WTC11 (cell line): ENCODE measurements around the gene TIAM2. TPM values are rescaled to one million over a fixed set of nuclear protein-coding genes. Genes with fewer than 3 reads are reported as not detected.

Experiments used
- ATAC-seq: fragments of 200-7000 bp; cut with Tn5 transposase; 2 replicates; pipeline ENCODE4 v1.10.0; 2021; ENCODE audit warnings: mild to moderate bottlenecking, moderate library complexity
- CTCF ChIA-PET: fragments of 300-600 bp; sonication (Branson Sonifier 250); formaldehyde crosslinking; loops from one replicate; lab custom pipeline; 2021; ENCODE audit warnings: antibody characterized with exemption; lab: Charles Lee
- POLR2A ChIA-PET: fragments of 350-600 bp; sonication (Branson Sonifier 250); formaldehyde crosslinking; loops from one replicate; lab custom pipeline; 2021; ENCODE audit warnings: antibody characterized with exemption; lab: Charles Lee
- DNase-seq: peaks from one replicate; pipeline ENCODE4 v3.0.0; 2021; ENCODE audit warnings: low spot score
- H3K27ac Mint-ChIP-seq: 2 replicates; pipeline ENCODE4 v1.8.0; 2021; ENCODE audit warnings: mixed read lengths
- H3K27me3 Mint-ChIP-seq: 2 replicates; pipeline ENCODE4 v1.8.0; 2021; ENCODE audit warnings: low read depth, mild to moderate bottlenecking, moderate library complexity, mixed read lengths
- H3K36me3 Mint-ChIP-seq: 2 replicates; pipeline ENCODE4 v1.8.0; 2021; ENCODE audit warnings: mixed read lengths
- H3K4me1 Mint-ChIP-seq: 2 replicates; pipeline ENCODE4 v1.8.0; 2022; ENCODE audit warnings: mixed read lengths
- H3K4me3 Mint-ChIP-seq: 2 replicates; pipeline ENCODE4 v1.8.0; 2021; ENCODE audit warnings: mild to moderate bottlenecking, moderate library complexity, mixed read lengths
- H3K9me3 Mint-ChIP-seq: 2 replicates; pipeline ENCODE4 v1.8.0; 2021; ENCODE audit warnings: mixed read lengths
- ETV6 ChIP-seq: sonication (generic); formaldehyde crosslinking; IDR thresholded peaks from 2 replicates; pipeline ENCODE4 v1.8.1; 2022; ENCODE audit warnings: mild to moderate bottlenecking, missing genetic modification reagents
- GABPB1 ChIP-seq: sonication (generic); formaldehyde crosslinking; IDR thresholded peaks from 2 replicates; pipeline ENCODE4 v1.8.1; 2023; ENCODE audit warnings: mild to moderate bottlenecking, missing genetic modification reagents
- GRHL2 ChIP-seq: fragments of 250-450 bp; sonication (Bioruptor Pico); IDR thresholded peaks from 2 replicates; pipeline ENCODE4 v1.8.0; 2022; ENCODE audit warnings: mild to moderate bottlenecking, moderate library complexity; ENCODE audit not compliant: insufficient replicate concordance, severe bottlenecking
- MXD4 ChIP-seq: fragments of 250-450 bp; sonication (Bioruptor Pico); IDR thresholded peaks from 2 replicates; pipeline ENCODE4 v1.8.0; 2021; ENCODE audit warnings: mild to moderate bottlenecking, moderate library complexity, borderline replicate concordance
- NFYB ChIP-seq: sonication (generic); formaldehyde crosslinking; conservative IDR thresholded peaks from 2 replicates; pipeline ENCODE4 v1.8.0; 2022; ENCODE audit warnings: low read depth, missing genetic modification reagents
- OVOL2 ChIP-seq: fragments of 250-450 bp; sonication (Bioruptor Pico); IDR thresholded peaks from 2 replicates; pipeline ENCODE4 v1.9.0; 2021; ENCODE audit warnings: mild to moderate bottlenecking, borderline replicate concordance
- RELA ChIP-seq: sonication (generic); formaldehyde crosslinking; IDR thresholded peaks from 2 replicates; pipeline ENCODE4 v1.8.1; 2022; ENCODE audit warnings: missing genetic modification reagents, mild to moderate bottlenecking, borderline replicate concordance
- SMAD3 ChIP-seq: sonication (generic); formaldehyde crosslinking; IDR thresholded peaks from 2 replicates; pipeline ENCODE4 v1.8.0; 2022; ENCODE audit warnings: missing genetic modification reagents, mild to moderate bottlenecking, borderline replicate concordance
- TEAD4 ChIP-seq: sonication (generic); formaldehyde crosslinking; IDR thresholded peaks from 2 replicates; pipeline ENCODE4 v1.8.0; 2022; ENCODE audit warnings: mild to moderate bottlenecking, missing genetic modification reagents
- ZNF263 ChIP-seq: sonication (generic); formaldehyde crosslinking; IDR thresholded peaks from 2 replicates; pipeline ENCODE4 v1.8.1; 2022; ENCODE audit warnings: low read depth, mild to moderate bottlenecking, moderate library complexity, missing genetic modification reagents
- total RNA-seq: library from RNA; stranded (reverse); gene quantifications from 3 replicates; pipeline ENCODE4 v1.2.3, GENCODE V29; 2021
- TF ChIP-seq, protein P1 (sequence below): sonication (generic); formaldehyde crosslinking; IDR thresholded peaks from 2 replicates; pipeline ENCODE4 v1.8.1; 2022; ENCODE audit warnings: mild to moderate bottlenecking, missing genetic modification reagents, moderate library complexity, borderline replicate concordance
- TF ChIP-seq, protein P2 (sequence below): sonication (generic); formaldehyde crosslinking; IDR thresholded peaks from 2 replicates; pipeline ENCODE4 v1.8.1; 2023; ENCODE audit warnings: mild to moderate bottlenecking, missing genetic modification reagents
- TF ChIP-seq, protein P3 (sequence below): sonication (generic); formaldehyde crosslinking; IDR thresholded peaks from 2 replicates; pipeline ENCODE4 v1.8.0; 2023; ENCODE audit warnings: missing genetic modification reagents
- TF ChIP-seq, protein P4 (sequence below): fragments of 250-450 bp; sonication (Bioruptor Pico); IDR thresholded peaks from 2 replicates; pipeline ENCODE4 v1.9.0; 2021; ENCODE audit warnings: moderate library complexity, mild to moderate bottlenecking, inconsistent platforms, borderline replicate concordance
- TF ChIP-seq, protein P5 (sequence below): sonication (generic); formaldehyde crosslinking; IDR thresholded peaks from 2 replicates; pipeline ENCODE4 v1.8.1; 2023; ENCODE audit warnings: mild to moderate bottlenecking, missing genetic modification reagents, moderate library complexity
- TF ChIP-seq, protein P6 (sequence below): sonication (generic); formaldehyde crosslinking; IDR thresholded peaks from 2 replicates; pipeline ENCODE4 v1.8.1; 2023; ENCODE audit warnings: mild to moderate bottlenecking, missing genetic modification reagents, borderline replicate concordance

Gene TIAM2
- total RNA-seq, 1 experiment from 2014 or later: 15.1 TPM

DNA sequence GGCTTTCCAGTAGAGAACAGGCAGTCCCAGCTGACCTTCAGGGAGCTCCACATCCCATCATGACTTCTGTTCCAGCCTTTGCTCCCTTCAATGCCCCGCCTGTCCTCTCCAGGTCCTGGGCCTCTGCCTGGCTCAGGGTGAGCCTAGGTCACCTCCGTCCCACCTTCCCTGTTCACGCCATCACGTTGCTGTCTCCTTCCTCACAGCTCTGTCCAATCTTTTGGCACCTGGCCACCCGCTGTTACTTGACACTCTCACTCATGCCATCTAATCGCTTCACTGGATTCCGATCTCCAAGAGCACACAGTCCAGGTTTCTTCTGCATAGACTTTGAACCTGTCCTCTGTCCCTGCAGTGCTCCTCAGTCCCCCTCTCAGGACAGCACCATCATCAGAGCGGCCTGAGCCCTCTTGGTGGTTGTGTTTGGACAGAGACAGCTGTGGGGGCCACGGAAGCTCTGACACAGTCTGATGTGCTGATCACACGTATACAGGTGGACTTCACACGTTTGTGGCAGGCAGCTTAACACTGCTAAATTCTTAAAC, 34.7 kb upstream of the TIAM2 start:
- Mint-ChIP-seq H3K4me3 (no peak overlapping the region), H3K9me3 (no peaks in the 10 kb centered on the region), H3K27ac (no peak overlapping the region; the same call in 1 of the 2 replicates), H3K36me3 (peaks cover 2% of the 10 kb centered on the region), H3K4me1 (peaks cover 14% of the 10 kb centered on the region), H3K27me3 (no peaks in the 10 kb centered on the region)
- TF ChIP-seq, protein P1, sequence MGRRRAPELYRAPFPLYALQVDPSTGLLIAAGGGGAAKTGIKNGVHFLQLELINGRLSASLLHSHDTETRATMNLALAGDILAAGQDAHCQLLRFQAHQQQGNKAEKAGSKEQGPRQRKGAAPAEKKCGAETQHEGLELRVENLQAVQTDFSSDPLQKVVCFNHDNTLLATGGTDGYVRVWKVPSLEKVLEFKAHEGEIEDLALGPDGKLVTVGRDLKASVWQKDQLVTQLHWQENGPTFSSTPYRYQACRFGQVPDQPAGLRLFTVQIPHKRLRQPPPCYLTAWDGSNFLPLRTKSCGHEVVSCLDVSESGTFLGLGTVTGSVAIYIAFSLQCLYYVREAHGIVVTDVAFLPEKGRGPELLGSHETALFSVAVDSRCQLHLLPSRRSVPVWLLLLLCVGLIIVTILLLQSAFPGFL (CRISPR knock-in tag): peak; percentile 25; the same call in 1 of the 2 replicates
- peak; percentile 38; the same call in 1 of the 2 replicates for TF ChIP-seq GABPB1 (CRISPR knock-in tag)
- TF ChIP-seq, protein P2, sequence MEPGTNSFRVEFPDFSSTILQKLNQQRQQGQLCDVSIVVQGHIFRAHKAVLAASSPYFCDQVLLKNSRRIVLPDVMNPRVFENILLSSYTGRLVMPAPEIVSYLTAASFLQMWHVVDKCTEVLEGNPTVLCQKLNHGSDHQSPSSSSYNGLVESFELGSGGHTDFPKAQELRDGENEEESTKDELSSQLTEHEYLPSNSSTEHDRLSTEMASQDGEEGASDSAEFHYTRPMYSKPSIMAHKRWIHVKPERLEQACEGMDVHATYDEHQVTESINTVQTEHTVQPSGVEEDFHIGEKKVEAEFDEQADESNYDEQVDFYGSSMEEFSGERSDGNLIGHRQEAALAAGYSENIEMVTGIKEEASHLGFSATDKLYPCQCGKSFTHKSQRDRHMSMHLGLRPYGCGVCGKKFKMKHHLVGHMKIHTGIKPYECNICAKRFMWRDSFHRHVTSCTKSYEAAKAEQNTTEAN (CRISPR knock-in tag): no peak
- ChIA-PET CTCF (interaction anchor here (1.5 kb wide), 1 partner anchor 92 kb away, joined by 3 read pairs; no protein-coding TSS in a partner anchor), POLR2A (no interaction called here)
- ATAC-seq: no peak
- DNase-seq: no peak

DNA sequence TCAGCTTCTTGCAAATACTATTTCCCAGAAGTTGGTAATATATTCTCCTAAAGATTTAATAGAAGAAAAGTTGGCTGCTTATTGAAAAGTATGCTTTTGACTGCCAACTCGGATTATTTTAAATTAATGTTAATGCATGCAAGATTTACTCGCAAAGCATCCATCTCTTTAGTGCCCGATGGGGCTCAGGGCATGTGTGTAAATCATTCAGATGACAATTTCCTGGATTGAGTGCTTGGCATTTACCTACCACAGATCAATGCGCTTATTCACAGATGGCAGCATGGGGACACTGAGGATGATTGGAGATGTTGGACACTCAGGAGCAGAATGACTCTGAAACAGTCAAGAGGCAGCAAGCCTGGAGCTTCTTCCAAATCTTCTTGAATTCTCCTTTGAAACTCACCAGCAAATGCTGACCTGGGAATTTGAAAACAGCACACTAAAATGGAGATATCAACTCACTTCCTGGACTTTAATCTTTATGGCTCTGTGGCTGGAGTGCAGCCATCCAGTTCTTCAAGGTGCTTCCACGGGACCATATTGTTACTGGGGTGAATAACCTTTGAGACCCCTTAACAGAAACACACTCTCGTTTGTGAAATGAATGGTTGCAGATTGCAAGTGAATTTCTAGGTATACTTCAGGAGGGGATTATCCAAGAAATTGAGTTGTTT, 34.1 kb upstream of the TIAM2 start:
- CTCF ChIA-PET: no interaction called here
- no peaks in the 10 kb centered on the region for H3K9me3 Mint-ChIP-seq

DNA sequence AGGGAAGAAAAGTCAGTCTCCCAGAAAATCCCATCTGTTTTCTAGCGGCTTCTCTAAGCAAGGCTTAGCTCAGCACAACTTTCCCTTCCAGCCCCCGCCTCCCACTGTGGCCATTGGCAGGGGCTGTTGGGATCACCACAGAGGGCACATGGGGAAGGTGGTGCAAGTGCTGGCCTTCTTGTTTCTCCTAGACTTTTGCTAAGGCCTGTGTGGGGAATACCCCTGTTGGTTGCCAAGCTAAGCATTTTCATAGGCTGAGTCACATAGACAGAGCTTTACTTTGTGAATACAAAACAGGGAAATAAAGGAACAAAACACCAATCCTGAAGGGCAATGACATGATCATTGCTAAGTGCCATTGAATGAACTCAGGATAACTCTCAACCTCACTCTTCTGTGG, 32.4 kb upstream of the TIAM2 start:
- Mint-ChIP-seq H3K27me3 (no peaks in the 10 kb centered on the region), H3K27ac (no peak overlapping the region), H3K4me1 (peaks cover 8% of the 10 kb centered on the region), H3K9me3 (peaks cover 4% of the 10 kb centered on the region; the same call in 1 of the 2 replicates), H3K36me3 (peaks cover 12% of the 10 kb centered on the region), H3K4me3 (no peak overlapping the region)
- DNase-seq (no peak), ATAC-seq (no peak)
- ChIA-PET CTCF (interaction anchor here (0.6 to 1.2 kb wide), 2 partner anchors 95 to 189 kb away, joined by 3 to 4 read pairs; no protein-coding TSS in a partner anchor), POLR2A (no interaction called here)
- TF ChIP-seq, protein P3, sequence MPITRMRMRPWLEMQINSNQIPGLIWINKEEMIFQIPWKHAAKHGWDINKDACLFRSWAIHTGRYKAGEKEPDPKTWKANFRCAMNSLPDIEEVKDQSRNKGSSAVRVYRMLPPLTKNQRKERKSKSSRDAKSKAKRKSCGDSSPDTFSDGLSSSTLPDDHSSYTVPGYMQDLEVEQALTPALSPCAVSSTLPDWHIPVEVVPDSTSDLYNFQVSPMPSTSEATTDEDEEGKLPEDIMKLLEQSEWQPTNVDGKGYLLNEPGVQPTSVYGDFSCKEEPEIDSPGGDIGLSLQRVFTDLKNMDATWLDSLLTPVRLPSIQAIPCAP (CRISPR knock-in tag): no peak
- TF ChIP-seq GRHL2: no peak
- no peak for TF ChIP-seq ETV6 (CRISPR knock-in tag)
- no peak for TF ChIP-seq NFYB (CRISPR knock-in tag)
- TF ChIP-seq SMAD3: no peak
- TF ChIP-seq, protein P4, sequence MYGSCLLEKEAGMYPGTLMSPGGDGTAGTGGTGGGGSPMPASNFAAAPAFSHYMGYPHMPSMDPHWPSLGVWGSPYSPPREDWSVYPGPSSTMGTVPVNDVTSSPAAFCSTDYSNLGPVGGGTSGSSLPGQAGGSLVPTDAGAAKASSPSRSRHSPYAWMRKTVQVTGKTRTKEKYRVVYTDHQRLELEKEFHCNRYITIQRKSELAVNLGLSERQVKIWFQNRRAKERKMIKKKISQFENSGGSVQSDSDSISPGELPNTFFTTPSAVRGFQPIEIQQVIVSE (CRISPR knock-in tag): no peak
- no peak for TF ChIP-seq RELA (CRISPR knock-in tag)

More for the DNA sequence above, 34.1 kb upstream of the TIAM2 start:
- H3K27me3 Mint-ChIP-seq: no peaks in the 10 kb centered on the region
- peak overlapping the region; percentile 79; the same call in 1 of the 2 replicates for H3K27ac Mint-ChIP-seq
- no peak overlapping the region for H3K4me3 Mint-ChIP-seq
- no peak for DNase-seq
- ATAC-seq: no peak
- peaks cover 14% of the 10 kb centered on the region for H3K4me1 Mint-ChIP-seq
- TF ChIP-seq, protein P5, sequence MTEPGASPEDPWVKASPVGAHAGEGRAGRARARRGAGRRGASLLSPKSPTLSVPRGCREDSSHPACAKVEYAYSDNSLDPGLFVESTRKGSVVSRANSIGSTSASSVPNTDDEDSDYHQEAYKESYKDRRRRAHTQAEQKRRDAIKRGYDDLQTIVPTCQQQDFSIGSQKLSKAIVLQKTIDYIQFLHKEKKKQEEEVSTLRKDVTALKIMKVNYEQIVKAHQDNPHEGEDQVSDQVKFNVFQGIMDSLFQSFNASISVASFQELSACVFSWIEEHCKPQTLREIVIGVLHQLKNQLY (CRISPR knock-in tag): no peak
- no peak for TF ChIP-seq OVOL2 (CRISPR knock-in tag)
- TF ChIP-seq, protein P6, sequence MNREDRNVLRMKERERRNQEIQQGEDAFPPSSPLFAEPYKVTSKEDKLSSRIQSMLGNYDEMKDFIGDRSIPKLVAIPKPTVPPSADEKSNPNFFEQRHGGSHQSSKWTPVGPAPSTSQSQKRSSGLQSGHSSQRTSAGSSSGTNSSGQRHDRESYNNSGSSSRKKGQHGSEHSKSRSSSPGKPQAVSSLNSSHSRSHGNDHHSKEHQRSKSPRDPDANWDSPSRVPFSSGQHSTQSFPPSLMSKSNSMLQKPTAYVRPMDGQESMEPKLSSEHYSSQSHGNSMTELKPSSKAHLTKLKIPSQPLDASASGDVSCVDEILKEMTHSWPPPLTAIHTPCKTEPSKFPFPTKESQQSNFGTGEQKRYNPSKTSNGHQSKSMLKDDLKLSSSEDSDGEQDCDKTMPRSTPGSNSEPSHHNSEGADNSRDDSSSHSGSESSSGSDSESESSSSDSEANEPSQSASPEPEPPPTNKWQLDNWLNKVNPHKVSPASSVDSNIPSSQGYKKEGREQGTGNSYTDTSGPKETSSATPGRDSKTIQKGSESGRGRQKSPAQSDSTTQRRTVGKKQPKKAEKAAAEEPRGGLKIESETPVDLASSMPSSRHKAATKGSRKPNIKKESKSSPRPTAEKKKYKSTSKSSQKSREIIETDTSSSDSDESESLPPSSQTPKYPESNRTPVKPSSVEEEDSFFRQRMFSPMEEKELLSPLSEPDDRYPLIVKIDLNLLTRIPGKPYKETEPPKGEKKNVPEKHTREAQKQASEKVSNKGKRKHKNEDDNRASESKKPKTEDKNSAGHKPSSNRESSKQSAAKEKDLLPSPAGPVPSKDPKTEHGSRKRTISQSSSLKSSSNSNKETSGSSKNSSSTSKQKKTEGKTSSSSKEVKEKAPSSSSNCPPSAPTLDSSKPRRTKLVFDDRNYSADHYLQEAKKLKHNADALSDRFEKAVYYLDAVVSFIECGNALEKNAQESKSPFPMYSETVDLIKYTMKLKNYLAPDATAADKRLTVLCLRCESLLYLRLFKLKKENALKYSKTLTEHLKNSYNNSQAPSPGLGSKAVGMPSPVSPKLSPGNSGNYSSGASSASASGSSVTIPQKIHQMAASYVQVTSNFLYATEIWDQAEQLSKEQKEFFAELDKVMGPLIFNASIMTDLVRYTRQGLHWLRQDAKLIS (CRISPR knock-in tag): no peak
- no peak for TF ChIP-seq TEAD4 (CRISPR knock-in tag)
- TF ChIP-seq ZNF263: no peak
- TF ChIP-seq MXD4 (CRISPR knock-in tag): no peak
- no peak for TF ChIP-seq NFYB (CRISPR knock-in tag)
- TF ChIP-seq GABPB1 (CRISPR knock-in tag): no peak
- POLR2A ChIA-PET: no interaction called here
- peaks cover 2% of the 10 kb centered on the region for H3K36me3 Mint-ChIP-seq
